Endometrial microvascular endothelial cells (primary cell): ENCODE data around the gene PRR29. TPM values are rescaled to one million over a fixed set of nuclear protein-coding genes. Genes with fewer than 3 reads are reported as not detected.
"Not testable (repeated sequence)": the region's sequence is repeated elsewhere in the genome, so short reads cannot be mapped to it uniquely, and the experiment has no call there.

Experiments
- in situ Hi-C: cut with HindIII; loops from 2 replicates; pipeline ENCODE4 v1.10.0; 2017; ENCODE audit warnings: low sequenced_read_pairs, low pct_unique_long_range_greater_than_20kb; ENCODE audit errors: inconsistent ontology term
- total RNA-seq: library from RNA; depleted of rRNA; stranded (reverse); fragments of >200 nt; gene quantifications from one replicate; pipeline ENCODE4 v1.2.3, GENCODE V29; 2015; ENCODE audit errors: inconsistent ontology term

The PRR29 gene
- total RNA-seq, 1 donor from 2014 or later, result not detected

- in situ Hi-C loops, result no loop called here
Observed at GRCh38 chr17:64006361-64007088, 8.4 kb downstream of the PRR29 start.

- in situ Hi-C loops, result not testable (repeated sequence)
Observed at GRCh38 chr17:64007089-64007837, 9.1 kb downstream of the PRR29 start.

GRCh38 chr17:64007838-64008282 is 9.7 kb downstream of the PRR29 start:
- in situ Hi-C loops, result no loop called here

GRCh38 chr17:64008346-64008745 is 10.2 kb downstream of the PRR29 start:
- in situ Hi-C loops, result no loop called here

- in situ Hi-C loops, result no loop called here
Observed at GRCh38 chr17:64008830-64009229, 10.7 kb downstream of the PRR29 start.

GRCh38 chr17:64009571-64010402 is 11.6 kb downstream of the PRR29 start:
- in situ Hi-C loops, result no loop called here

GRCh38 chr17:64015447-64015846 is 17.3 kb downstream of the PRR29 start:
- in situ Hi-C loops, result no loop called here

GRCh38 chr17:64016231-64016784 is 18.2 kb downstream of the PRR29 start:
- in situ Hi-C loops, result no loop called here

- in situ Hi-C loops, result no loop called here
Observed at GRCh38 chr17:64016974-64017373, 18.8 kb downstream of the PRR29 start.

- in situ Hi-C loops, result no loop called here
Observed at GRCh38 chr17:64017381-64017980, 19.3 kb downstream of the PRR29 start.

GRCh38 chr17:64019551-64019961 is 21.4 kb downstream of the PRR29 start:
- in situ Hi-C loops, result not testable (repeated sequence)

GRCh38 chr17:64020056-64020766 is 22.1 kb downstream of the PRR29 start, which contains the start of gene ICAM2:
ICAM2 (minus strand) TSS chr17:64020633; CDS start chr17:64006691, 13,942 bp downstream.
- in situ Hi-C loops, result no loop called here

GRCh38 chr17:64022611-64023063 is 24.5 kb downstream of the PRR29 start:
- in situ Hi-C loops, result no loop called here

- in situ Hi-C loops, result no loop called here
Observed at GRCh38 chr17:64024215-64024654, 26.1 kb downstream of the PRR29 start.

GRCh38 chr17:64024781-64025731 is 26.9 kb downstream of the PRR29 start:
- in situ Hi-C loops, result no loop called here

GRCh38 chr17:64025732-64026294 is 27.7 kb downstream of the PRR29 start:
- in situ Hi-C loops, result no loop called here
